K562 (cell line): ENCODE data around the gene NUTF2. TPM values are rescaled to one million over a fixed set of nuclear protein-coding genes. Genes with fewer than 3 reads are reported as not detected.

Source experiments
- ATF4 ChIP-seq: fragments of 450-650 bp; formaldehyde crosslinking; IDR thresholded peaks from 2 replicates; pipeline ENCODE4 v1.4.0; 2022; ENCODE audit warnings: mild to moderate bottlenecking, moderate library complexity
- BHLHE40 ChIP-seq: IDR thresholded peaks from 2 replicates; pipeline ENCODE4 v1.6.1; 2011; ENCODE audit warnings: low read length, improper control_type of control experiment
- GABPA ChIP-seq: fragments of 200-800 bp; sonication (Bioruptor generic); conservative IDR thresholded peaks from 2 replicates; pipeline ENCODE4 v1.6.1; 2016; ENCODE audit warnings: low read depth, missing genetic modification characterization, missing compliant biosample characterization
- GTF3C2 ChIP-seq: IDR thresholded peaks from 3 replicates; pipeline ENCODE4 v1.6.1; 2011; ENCODE audit warnings: borderline replicate concordance, mild to moderate bottlenecking, moderate library complexity; ENCODE audit not compliant: insufficient read length; ENCODE audit errors: extremely low read depth
- HMBOX1 ChIP-seq: sonication (generic); IDR thresholded peaks from 2 replicates; pipeline ENCODE4 v1.6.1; 2016
- KLF13 ChIP-seq: fragments of 450-650 bp; IDR thresholded peaks from 2 replicates; pipeline ENCODE4 v1.6.1; 2016; ENCODE audit warnings: missing genetic modification characterization, low read depth, mild to moderate bottlenecking, missing compliant biosample characterization, moderate library complexity, borderline replicate concordance
- MIER1 ChIP-seq: fragments of 450-650 bp; IDR thresholded peaks from 2 replicates; pipeline ENCODE4 v1.6.1; 2016; ENCODE audit warnings: antibody characterized with exemption, mild to moderate bottlenecking, low read depth
- MTA1 ChIP-seq: fragments of 450-650 bp; IDR thresholded peaks from 2 replicates; pipeline ENCODE4 v1.6.1; 2017; ENCODE audit warnings: borderline replicate concordance
- NCOA4 ChIP-seq: fragments of 450-650 bp; IDR thresholded peaks from 2 replicates; pipeline ENCODE4 v1.6.1; 2018; ENCODE audit warnings: mild to moderate bottlenecking; ENCODE audit not compliant: partially characterized antibody
- NELFE ChIP-seq: IDR thresholded peaks from 2 replicates; pipeline ENCODE4 v1.6.1; 2011; ENCODE audit warnings: mild to moderate bottlenecking; ENCODE audit not compliant: insufficient read depth, insufficient read length
- PHB2 ChIP-seq: fragments of 450-650 bp; IDR thresholded peaks from 2 replicates; pipeline ENCODE4 v1.6.1; 2017; ENCODE audit warnings: low read depth
- PHF20 ChIP-seq: fragments of 450-650 bp; IDR thresholded peaks from 2 replicates; pipeline ENCODE4 v1.6.1; 2018; ENCODE audit not compliant: partially characterized antibody
- SRSF1 ChIP-seq: fragments of 200-400 bp; formaldehyde crosslinking; IDR thresholded peaks from 2 replicates; pipeline ENCODE4 v1.6.1; 2017; ENCODE audit warnings: mild to moderate bottlenecking, low read depth, low read length, moderate library complexity
- ZNF239 ChIP-seq: fragments of 250-450 bp; sonication (Bioruptor Pico); IDR thresholded peaks from 2 replicates; pipeline ENCODE4 v1.4.0; 2020; ENCODE audit warnings: mild to moderate bottlenecking
- ZNF263 ChIP-seq: sonication (generic); formaldehyde crosslinking; IDR thresholded peaks from 2 replicates; pipeline ENCODE4 v1.8.0; 2022; ENCODE audit warnings: mild to moderate bottlenecking, missing genetic modification reagents, borderline replicate concordance
- polyA plus RNA-seq, 8 experiments: library from polyadenylated mRNA; depleted of rRNA in 4 of 8; stranded (reverse) in 5 of 8; unstranded in 3 of 8; fragments of >200 nt; fragmentation: Nextera tagmentation in 2 of 8; fragmentation: Illumina TruSeq in 1 of 8; extraction: Ambion mirVana in 2 of 8; extraction: Trizol in 1 of 8; gene quantifications; 2 replicates each; pipeline versions ENCODE4 v1.2.1 to v1.2.3, GENCODE V29; 2011 to 2014; ENCODE audit warnings: inconsistent platforms in 1 of 8, missing spikeins in 1 of 8
- total RNA-seq, 7 experiments: library from RNA; depleted of rRNA in 6 of 7; stranded (reverse); fragments of >200 nt in 6 of 7; fragmentation: Illumina TruSeq in 2 of 7; extraction: Trizol in 2 of 7; gene quantifications; 2 replicates each; pipeline versions ENCODE4 v1.2.1 to v1.2.3, GENCODE V29; 2011 to 2021; ENCODE audit warnings: low replicate concordance in 1 of 7
- TF ChIP-seq, protein P1 (sequence below): sonication (generic); formaldehyde crosslinking; IDR thresholded peaks from 2 replicates; pipeline ENCODE4 v1.8.0; 2022; ENCODE audit warnings: mild to moderate bottlenecking, missing genetic modification reagents
- TF ChIP-seq, protein P2 (sequence below): sonication (generic); formaldehyde crosslinking; IDR thresholded peaks from 2 replicates; pipeline ENCODE4 v1.8.1; 2023; ENCODE audit warnings: mild to moderate bottlenecking, missing genetic modification reagents
- TF ChIP-seq, protein P3 (sequence below): fragments of 450-650 bp; IDR thresholded peaks from 2 replicates; pipeline ENCODE4 v1.6.1; 2016; ENCODE audit warnings: antibody characterized with exemption

NUTF2 gene
- total and polyA plus RNA-seq, 9 of the 15 experiments (the other 6 are each of a cell fraction or from before 2014, with no cell fraction given): 106 to 248 (median 147) TPM

- TF ChIP-seq SRSF1: no peak
- TF ChIP-seq PHB2: no peak
- peak; percentile 96 for TF ChIP-seq MTA1
- TF ChIP-seq, protein P1, sequence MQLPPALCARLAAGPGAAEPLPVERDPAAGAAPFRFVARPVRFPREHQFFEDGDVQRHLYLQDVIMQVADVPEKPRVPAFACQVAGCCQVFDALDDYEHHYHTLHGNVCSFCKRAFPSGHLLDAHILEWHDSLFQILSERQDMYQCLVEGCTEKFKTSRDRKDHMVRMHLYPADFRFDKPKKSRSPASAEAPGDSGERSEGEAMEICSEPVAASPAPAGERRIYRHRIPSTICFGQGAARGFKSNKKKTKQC: no peak
- no peak for TF ChIP-seq NELFE
- TF ChIP-seq, protein P2, sequence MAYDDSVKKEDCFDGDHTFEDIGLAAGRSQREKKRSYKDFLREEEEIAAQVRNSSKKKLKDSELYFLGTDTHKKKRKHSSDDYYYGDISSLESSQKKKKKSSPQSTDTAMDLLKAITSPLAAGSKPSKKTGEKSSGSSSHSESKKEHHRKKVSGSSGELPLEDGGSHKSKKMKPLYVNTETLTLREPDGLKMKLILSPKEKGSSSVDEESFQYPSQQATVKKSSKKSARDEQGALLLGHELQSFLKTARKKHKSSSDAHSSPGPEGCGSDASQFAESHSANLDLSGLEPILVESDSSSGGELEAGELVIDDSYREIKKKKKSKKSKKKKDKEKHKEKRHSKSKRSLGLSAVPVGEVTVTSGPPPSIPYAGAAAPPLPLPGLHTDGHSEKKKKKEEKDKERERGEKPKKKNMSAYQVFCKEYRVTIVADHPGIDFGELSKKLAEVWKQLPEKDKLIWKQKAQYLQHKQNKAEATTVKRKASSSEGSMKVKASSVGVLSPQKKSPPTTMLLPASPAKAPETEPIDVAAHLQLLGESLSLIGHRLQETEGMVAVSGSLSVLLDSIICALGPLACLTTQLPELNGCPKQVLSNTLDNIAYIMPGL (CRISPR knock-in tag): peak; percentile 56; the same call in 1 of the 2 replicates
- TF ChIP-seq BHLHE40: 0 out of 2 replicates have a peak, but pooled peaks have one; percentile 27
- TF ChIP-seq ZNF239 (CRISPR knock-in tag): no peak
- TF ChIP-seq ATF4 (CRISPR knock-in tag): no peak
- peak; percentile 82 for TF ChIP-seq PHF20
- no peak for TF ChIP-seq ZNF263
- TF ChIP-seq GTF3C2: no peak
- TF ChIP-seq MIER1: no peak
- no peak for TF ChIP-seq GABPA (tag)
- no peak for TF ChIP-seq HMBOX1
- TF ChIP-seq, protein P3, sequence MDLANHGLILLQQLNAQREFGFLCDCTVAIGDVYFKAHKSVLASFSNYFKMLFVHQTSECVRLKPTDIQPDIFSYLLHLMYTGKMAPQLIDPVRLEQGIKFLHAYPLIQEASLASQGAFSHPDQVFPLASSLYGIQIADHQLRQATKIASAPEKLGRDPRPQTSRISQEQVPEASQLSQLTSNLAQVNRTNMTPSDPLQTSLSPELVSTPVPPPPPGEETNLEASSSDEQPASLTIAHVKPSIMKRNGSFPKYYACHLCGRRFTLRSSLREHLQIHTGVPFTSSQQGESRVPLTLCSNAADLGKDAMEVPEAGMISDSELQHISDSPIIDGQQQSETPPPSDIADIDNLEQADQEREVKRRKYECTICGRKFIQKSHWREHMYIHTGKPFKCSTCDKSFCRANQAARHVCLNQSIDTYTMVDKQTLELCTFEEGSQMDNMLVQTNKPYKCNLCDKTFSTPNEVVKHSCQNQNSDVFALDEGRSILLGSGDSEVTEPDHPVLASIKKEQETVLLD: no peak
- TF ChIP-seq KLF13: no peak
- TF ChIP-seq NCOA4: no peak
Observed at GRCh38 chr16:67892899-67893742, 46.4 kb downstream of the NUTF2 start, which contains the start of gene PSKH1 (continued).
